Cortex of kidney (tissue), 1 donor: Measurements from ENCODE around the gene NPM1.
"Not testable (repeated sequence)": the region's sequence is repeated elsewhere in the genome, so short reads cannot be mapped to it uniquely, and the experiment has no call there.

Experiments used
- DNase-seq: peaks from one replicate; lab custom pipeline; 2025; lab: John Stamatoyannopoulos, UW

NPM1 gene

DNA sequence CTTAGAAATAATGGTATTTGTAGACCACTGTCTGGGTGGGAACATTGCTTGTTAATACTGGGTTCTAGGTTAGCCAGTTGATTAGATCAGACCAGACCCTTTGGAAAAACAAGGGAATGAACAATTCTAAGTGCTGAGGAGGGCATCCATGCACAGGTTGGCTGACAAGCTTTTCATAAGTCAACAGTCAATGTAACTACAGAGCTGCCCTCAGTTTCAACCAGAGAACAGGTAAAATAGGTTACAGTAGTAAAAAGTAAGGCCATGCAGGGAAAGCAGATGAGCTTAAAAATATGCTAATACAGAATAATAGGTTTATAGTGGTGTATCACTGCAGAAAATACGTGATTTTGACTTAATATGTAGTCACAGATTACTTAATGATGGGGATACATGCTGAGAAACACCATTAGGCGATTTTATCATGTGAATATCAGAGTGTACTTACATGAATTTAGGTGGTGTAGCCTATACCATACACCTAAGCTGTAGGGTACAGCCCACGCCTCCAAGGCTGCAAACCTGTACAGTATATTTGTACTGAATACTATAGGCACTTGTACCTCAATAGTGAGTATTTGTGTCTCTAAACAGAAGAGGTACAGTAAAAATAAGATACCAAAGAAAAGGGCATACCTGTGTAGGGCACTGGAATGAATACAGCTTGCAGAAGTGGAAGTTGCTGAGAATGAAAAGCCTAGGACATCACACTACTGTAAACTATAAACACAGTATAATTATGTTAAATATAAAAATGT, 25.7 kb downstream of the NPM1 start:
- no peak for DNase-seq

DNA sequence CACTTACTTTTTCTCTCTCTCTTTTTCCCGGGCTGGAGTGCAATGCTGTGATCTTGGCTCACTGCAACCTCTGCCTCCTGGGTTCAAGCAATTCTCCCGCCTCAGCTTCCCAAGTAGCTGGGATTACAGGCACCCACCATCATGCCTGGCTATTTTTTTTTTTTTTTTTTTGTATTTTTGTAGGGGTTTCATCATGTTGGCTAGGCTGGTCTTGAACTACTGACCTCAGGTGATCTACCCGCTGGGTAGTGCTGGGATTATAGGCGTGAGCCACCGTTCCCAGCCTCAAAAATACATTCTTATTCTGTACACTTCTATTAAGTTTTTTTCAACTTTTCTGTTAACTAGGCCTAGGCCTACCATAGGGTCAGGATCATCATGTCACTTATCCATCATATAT, 26.3 kb downstream of the NPM1 start:
- not testable (repeated sequence) for DNase-seq

DNA sequence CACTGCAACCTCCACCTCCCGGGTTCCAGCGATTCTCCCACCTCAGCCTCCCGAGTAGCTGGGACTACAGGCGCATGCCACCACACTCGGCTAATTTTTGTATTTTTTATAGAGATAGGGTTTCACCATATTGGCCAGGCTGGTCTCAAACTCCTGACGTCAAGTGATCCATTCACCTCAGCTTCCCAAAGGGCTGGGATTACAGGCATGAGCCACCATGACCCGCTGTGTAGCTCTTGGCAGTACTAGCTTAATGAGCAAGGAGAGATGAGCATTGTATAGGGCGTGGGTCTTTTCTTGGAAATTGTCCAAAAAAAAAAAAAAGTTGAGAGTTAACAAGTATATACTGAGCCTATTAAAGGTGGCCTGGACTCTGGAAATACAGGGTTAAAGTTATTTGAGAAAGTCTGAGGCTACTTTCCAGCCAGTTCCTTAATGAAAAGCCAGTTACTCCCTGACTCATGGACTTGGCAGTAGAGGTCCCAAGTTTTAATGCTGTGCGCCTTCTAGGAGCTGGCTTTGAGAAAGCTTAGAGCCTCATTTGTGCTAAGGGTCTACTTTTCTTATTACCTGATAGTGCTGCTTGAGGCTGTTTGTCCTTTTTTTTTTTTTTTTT, 27.6 kb downstream of the NPM1 start:
- no peak for DNase-seq

DNA sequence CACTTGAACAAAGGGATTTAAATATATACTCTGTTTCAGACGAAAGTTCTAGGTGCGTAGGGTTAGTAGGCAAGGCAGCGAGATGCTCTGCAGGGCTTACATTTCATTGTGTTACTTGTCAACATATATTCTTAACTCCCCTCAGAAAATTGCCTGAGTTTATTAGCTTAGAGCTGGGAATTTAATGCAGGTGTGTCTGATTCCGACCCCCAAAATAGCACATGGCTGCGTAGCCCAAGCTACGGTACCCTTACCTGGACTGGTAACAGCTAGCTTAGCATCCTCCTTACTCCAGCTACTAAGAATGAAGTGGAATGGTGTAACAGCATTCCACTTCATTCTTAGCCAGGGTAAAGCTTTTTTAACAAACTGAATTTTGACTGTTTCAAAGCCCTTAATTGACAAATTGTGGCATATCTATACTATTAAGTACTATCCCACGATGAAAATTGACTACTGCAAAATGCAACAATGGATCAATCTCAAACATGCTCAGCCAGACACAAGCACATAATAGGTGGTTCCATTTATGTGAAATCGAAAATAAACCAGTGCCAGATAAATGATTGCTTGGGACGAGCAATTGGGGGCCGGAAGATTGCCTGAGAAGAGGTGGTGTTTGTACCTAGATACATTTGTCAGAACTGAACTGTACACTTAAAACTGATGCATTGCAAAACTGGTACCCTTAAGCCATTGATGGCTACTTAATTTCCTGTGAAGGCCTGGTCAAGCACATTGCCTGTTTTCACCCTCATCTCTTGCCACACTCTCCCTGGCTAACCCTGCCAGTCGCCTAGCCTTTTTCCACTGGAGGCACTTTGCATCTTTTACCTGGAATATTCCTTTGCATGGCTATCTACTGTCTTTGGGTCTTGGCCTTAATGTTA, 28.8 kb downstream of the NPM1 start:
- DNase-seq, result no peak

DNA sequence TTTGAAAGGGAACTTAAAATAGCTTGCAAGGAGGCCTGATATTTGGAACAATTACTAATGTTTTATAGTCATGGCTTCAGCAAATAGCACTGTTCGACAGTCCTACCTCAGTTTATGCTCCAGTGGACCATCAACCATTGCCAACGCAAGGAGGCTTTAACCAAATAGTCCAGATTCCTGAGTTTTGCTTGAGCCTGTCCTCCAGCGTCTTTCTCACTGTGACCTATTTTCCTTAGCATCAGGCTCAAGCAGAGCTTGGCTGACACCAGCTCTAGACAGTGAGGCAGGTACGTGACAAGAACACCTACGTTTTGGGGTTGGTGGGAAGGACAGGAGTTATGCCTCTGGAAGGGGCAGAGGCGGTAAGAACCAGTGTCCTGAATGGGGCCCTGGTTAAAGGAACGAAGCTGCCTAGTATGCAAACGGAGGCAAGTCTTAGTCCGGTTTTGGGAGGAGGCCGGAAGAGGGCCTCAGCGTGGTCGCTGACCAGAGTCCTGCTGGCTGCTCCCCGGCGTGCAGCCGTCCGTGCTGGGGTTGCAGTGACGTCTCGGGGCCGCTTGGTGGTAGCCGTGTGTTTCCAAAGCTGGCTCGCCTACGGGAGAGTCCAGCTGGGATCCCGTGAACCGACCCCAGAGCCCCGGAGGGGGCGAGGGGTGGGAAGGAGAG, 30.8 kb downstream of the NPM1 start:
- DNase-seq, result no peak

DNA sequence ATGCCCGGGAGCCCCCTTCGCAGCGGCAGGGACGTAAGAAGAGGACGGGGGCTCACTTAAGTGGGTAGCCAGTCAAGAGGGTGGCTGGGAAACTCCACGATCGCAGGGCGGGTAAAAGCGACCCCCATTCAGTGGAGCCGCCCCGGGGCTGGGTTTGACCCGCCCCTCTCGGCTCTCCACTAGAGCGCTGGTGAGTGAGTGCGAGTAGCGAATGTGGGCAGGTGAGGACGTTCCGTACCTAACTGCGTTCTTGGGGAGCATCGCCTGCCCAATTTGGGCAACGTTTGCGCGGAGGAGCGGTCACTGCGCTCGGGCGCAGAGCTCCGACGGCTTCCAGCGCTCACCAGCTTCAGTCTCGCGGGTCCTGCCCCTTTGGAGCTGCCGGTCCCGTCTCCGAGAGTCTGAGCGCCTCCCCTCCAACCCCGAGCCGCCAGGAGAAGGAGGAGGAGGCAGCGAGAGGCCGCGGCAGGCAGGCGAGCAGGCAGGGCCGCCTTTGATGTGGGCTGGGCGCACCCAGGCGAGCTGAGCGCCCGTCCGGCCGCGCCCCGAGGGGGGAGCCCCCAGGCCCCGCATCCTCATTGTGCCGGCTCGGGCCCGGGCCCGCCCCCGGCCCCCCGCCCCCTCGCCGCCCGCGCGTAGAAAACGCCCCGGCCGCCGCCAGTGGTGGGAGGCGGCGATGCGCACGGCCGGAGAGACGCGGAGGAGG, 31.5 kb downstream of the NPM1 start, which contains the start of gene FGF18:
FGF18 (plus strand) TSS at position 666 of the 706 bp plus-strand sequence. CDS start 553 bp downstream, outside the sequence.
- DNase-seq, result no peak

DNA sequence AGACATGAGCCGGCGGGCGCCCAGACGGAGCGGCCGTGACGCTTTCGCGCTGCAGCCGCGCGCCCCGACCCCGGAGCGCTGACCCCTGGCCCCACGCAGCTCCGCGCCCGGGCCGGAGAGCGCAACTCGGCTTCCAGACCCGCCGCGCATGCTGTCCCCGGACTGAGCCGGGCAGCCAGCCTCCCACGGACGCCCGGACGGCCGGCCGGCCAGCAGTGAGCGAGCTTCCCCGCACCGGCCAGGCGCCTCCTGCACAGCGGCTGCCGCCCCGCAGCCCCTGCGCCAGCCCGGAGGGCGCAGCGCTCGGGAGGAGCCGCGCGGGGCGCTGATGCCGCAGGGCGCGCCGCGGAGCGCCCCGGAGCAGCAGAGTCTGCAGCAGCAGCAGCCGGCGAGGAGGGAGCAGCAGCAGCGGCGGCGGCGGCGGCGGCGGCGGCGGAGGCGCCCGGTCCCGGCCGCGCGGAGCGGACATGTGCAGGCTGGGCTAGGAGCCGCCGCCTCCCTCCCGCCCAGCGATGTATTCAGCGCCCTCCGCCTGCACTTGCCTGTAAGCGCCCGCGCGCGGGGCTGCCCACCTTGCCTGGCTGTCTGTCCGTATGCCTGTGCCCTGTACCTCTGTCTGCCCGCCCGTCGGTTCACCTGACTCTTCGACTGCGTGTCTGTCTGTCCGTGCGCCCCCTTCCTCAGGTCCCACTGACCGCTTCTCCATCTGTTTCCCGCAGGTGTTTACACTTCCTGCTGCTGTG, 32.2 kb downstream of the NPM1 start:
- DNase-seq, result no peak

DNA sequence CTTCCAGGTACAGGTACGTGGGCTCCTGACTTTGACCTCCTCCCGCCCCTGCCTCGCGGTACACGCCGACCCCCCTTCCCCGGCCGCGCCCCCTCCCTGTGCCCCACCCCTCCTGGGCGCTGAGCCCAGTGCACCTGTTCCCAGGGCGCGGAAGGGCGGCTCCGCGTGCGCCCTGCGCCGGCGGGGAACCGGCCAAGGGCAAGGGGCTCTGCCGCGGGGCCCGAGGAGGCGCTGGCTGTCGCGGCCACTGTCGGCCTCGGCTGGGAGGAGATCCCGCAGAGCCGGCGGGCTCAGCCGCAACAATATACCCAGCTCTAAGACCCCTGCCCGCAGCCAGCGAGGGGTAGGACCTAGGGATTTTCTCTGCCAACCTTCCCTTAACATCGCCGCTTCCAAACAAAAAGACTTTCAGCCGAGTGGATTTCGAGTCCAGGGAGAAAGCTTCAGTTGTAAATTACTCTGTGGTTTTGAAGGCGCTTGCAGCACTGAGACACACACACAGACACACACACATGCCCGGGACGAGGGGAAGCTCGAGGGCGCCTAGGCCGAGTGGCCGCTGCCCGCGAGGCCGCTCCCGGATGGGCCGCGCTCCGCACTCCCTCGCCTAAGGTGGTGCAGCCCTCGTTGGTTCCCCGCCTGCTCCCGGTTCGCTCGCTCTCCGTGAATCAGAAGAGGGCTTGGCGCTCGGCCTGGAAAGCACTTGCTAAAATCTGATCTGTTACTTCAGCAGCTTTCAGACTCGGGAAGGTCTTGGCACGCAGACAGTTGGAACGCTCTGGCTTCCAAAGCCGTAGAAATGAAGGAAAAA, 33.0 kb downstream of the NPM1 start:
- DNase-seq, result no peak

DNA sequence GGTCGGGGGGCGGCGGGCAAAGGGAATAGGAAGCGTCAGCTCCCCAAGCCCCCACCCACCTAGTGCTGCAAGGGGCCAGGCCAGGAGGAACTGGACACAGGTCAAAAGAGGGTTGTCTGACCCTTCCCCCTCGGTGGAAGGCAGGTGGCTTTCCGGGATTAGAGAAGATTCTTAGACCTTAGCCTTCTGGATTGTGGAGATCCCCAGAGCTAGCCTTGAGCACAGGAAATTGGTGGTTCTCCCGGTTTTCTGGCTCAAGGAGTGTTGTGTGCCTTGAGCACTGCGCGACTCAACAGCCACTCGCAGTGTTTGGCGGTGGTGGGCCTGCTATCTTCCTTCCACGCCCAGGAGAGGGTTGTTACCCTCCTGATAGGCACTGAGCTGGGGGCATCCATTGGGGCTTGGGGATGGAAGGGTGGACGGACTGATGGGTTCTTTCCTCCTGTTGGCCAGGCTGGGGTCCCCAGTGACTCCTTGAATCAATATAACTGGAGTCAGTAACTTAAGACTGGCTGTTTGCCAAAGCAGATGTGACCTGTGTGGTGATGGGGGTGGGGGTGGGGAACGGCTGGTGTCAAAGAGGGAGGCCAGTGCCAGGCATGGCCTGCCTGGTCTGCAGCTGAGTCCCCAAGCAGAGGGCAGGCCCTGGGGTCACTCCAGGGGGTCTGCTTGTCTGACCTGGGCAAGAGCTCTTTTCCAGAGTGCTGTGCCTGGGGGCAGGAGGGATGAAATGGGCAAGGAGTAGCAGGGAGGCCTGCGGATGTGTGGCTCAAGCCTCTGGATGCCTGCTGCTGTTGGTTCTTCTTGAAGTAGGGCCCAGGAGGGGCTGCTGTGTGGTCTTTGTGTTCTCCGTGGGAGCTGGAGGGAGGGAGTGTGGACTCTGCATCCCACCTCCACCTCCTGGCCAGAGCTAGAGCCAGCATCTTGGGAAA, 33.9 kb downstream of the NPM1 start:
- no peak for DNase-seq

DNA sequence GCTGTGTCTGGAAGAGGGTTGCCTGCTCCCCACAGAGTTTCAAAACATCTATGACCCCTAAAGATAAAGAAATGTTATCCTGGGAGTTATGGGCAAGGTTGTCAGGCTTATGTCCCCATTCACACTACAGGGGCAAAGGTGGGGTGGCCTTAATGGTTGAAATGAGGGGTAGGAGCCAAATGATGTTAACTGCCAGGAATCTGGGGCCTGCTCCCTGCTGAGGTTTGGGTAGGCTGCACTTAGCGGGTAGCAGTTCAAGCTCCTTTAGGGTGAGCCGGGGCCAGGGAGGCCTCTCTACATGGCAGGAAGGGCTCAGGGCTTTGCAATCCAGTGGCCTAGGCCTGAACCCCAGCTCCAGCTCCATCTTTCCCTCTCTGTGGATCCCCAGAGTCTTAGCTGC, 34.8 kb downstream of the NPM1 start:
- DNase-seq, result no peak

DNA sequence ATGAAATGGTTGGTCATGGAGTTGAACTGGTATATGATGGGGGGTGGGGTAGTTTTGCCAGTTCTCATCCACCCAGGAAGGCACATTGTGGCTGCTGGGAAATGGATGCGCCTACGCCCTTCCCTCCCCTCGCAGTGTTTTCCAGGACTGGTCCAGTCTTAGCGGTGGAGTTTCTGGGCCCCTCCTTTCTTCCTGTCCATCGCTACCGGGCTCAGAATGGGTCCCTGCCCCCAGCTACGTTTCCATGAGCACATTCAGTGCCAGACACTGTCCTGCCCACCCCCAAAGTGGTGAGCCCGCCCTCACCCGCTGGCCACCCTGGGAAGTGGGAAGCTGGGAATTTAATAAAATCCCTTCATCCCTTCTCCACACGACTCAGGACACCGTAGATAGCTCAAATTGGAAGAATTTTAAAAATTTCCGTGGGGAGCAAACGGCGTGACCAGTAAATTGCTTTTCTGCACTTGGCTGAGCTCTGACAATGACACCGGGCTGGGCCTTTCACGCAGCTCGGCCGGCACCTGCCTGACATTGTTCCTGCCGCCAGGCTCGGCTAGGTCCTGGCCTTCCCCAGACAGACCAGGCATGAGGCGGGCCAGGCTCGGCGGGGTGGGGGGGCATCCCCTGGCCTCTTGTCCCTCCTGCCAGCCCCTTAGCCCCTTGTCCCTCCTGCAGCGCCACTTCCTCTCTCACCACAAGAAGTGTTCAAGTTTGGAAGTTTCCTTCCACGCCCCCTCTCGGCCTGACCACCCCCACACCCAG, 35.4 kb downstream of the NPM1 start:
- DNase-seq, result no peak

DNA sequence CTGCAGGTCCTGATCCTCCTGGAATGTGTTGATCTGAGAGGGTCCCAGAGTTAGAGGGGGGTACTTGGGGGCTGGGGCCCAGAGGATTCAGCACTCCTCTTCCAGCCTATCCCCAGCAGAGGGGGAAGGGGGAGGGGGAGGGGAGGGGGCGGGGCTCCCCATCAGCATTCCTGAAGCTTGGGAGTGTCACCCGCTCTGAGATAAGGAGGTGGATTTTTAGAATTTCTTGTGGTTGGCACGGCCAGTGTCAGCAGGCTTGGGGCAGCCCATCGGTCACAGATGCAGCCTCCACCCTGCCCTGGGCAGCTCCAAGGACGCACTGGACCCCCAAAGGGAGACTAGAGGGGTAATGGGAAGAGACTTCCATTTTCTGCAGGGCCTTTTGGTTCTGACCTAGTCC, 37.1 kb downstream of the NPM1 start:
- DNase-seq, result no peak

DNA sequence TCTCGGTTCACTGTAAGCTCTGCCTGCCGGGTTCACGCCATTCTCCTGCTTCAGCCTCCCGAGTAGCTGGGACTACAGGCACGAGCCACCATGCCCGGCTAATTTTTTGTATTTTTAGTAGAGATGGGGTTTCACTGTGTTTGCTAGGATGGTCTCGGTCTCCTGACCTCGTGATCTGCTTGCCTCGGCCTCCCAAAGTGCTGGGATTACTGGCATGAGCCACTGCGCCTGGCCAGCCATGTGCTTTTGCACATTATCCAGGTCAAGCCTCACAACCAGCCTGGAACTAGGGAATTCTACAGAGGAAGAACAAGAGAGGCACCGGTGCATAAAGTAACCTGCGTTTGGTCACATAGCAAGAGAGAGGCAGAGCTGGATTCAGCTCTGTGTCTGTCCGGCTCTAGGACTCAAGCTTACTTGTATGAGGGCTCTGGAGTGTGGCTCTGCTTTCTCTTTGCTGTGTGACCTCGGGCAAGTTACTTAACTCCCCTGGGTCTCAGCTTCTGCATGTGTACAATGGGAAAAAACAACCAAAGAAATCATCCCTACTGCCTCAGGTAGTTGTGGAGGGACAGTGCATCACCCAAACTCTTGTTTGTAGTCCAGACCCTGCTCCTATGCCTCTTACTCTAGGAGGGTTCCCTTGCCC, 38.1 kb downstream of the NPM1 start:
- DNase-seq, result no peak

DNA sequence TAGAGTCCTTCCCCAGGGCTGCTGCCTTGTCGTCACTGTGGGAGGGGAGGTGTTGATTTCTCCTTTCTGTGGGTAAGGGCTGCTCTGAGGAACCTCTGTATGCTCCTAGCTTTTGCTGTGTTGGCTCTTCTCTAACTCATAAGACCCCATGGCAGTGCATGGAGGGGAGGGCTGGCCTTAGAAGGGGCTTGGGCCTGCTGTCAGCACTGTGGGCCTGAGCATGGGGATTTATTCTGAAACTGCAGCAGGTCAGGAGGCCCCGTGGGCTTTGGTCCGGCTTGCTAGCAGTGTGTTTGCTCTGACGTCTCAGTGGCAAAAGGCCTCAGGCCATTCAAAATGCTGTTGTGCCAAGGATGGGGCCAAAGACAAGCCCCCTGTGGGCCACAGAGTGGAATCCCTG, 38.6 kb downstream of the NPM1 start:
- DNase-seq, result no peak

DNA sequence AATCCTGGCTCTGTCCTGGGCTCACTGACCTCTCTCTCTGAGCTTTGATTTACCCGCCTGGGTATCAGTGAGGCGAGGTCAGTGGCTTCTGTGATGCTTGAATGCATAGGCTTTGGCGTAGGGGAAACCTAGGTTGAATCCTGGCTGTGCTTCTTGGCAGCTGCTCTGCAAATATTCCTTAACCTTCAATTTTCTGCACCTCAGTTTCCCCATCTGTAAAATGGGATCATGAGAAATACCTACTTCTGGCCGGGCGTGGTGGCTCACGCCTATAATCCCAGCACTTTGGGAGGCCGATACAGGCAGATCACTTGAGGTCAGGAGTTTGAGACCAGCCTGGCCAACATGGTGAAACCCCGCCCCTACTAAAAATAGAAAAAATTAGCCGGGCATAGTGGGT, 39.0 kb downstream of the NPM1 start:
- no peak for DNase-seq

DNA sequence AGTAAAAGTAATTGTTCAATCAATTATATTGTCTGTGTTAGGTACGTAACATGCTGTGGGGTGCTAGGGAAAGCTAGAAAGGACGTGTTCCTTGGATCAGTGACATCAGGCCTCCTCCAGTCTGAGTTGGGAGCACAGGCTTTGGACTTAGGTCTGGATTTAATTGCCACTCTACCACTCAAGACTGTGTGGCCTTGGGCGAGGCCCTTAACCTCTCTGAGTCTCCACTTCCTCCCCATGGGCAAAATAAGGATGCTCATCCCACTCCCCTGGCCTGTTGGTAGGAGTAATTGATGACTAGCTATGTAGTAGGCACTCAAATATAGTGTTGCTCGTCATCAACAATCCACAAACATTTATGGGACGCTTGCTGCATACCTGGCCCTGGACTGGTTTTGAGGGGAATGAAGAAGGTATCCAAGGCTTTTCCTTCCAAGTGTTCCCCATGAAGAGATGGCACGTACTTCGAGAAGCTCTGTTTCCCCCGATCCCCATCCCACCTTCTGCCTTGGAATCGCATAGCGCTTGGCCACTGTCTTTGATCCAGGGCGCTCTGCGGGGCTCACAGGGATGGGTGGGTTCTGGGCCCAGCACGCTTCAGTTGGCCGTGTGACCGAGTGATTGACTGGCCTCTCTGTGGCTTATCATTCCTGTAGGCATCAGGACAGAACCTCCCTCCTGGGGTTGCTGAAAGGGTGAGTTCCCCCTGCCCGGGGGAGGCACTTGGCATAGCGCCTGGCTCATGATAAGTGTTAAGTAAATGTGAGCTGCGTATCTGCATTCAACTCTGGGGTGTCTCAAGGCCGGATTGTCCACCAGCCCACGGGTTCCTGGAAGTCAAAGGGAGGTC, 39.9 kb downstream of the NPM1 start:
- DNase-seq, result no peak
